ENCODE data around the gene GNPTG.

DNA sequence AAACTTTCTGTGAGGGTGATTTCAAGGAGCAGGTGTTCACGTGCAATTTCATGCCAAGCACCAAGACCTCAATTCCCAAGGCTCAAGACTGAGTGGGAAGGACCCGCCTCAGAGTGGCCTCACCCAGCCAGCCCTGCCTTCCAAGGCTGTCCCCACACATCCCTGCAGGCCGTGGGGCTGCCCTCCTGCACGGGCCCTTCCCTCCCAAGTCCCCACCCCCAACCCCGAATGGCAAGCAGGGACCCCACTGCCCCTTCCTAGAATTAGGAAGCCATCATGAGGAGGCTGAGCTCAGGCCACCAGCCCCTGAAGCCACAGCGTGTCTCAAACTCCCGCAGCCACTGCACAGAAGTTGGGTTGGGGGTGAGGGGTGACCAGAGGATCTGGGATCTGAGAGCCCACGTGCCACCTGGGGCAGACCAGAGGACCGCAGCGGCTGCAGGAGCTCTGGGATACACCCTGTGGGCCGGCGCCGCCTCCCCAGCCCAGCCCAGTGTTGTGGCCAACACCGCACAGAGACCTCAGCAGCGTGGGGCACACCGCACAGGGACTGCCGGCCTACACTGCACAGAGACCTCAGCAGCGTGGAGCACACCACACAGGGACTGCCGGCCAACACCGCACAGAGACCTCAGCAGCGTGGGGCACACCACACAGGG is 20.7 kb downstream of the GNPTG start:
- TF ChIP-seq POLR2A (IDR thresholded peaks at IDR 0.05; ENCODE audit: control extremely low read depth in 1 of 2, low read depth in 2 of 2, low read length in 2 of 2) (no peak), SIN3A (conservative IDR thresholded peaks at IDR 0.05 in 1 of 2, IDR thresholded peaks at IDR 0.05 in 1 of 2; ENCODE audit: low read depth in 1 of 2, low read length in 2 of 2) (no peak), E2F6 (IDR thresholded peaks at IDR 0.05) (no peak), ATF2 (IDR thresholded peaks at IDR 0.05; ENCODE audit: low read length) (no peak)
